OCI-LY7 (cell line): ENCODE results near the gene PODXL2.

Source experiments
- CTCF ChIP-seq: fragments of 200-600 bp; sonication (generic); conservative IDR thresholded peaks from 2 replicates; pipeline ENCODE4 v1.5.1; 2014; ENCODE audit warnings: mild to moderate bottlenecking, antibody characterized with exemption, low read length, moderate library complexity, mixed read lengths
- EZH2phosphoT487 ChIP-seq: fragments of 200-600 bp; sonication (generic); IDR thresholded peaks from 2 replicates; pipeline ENCODE4 v1.6.1; 2018; ENCODE audit warnings: low read depth, borderline replicate concordance, mild to moderate bottlenecking, mixed run types, antibody characterized with exemption, low read length, moderate library complexity, mixed read lengths

- no peak for TF ChIP-seq CTCF
- TF ChIP-seq EZH2phosphoT487, result no peak
These were observed 63.7 kb downstream of the PODXL2 start for GRCh38 chr3:127692501-127693335.
